Stomach (tissue), 4 donors: Measurements from ENCODE around the gene LSAMP.

Experiments
- POLR2A ChIP-seq, 4 donors: fragments of 450-650 bp; IDR thresholded peaks; one replicate each; pipeline ENCODE4 v1.6.1; 2016; ENCODE audit warnings: antibody characterized with exemption in 4 of 4, control low read depth in 2 of 4, mild to moderate bottlenecking in 1 of 4, moderate library complexity in 1 of 4
- POLR2AphosphoS5 ChIP-seq, 3 donors: sonication (generic); formaldehyde crosslinking; IDR thresholded peaks; one replicate each; pipeline ENCODE4 v1.6.1; 2016; ENCODE audit warnings: antibody characterized with exemption in 3 of 3

DNA sequence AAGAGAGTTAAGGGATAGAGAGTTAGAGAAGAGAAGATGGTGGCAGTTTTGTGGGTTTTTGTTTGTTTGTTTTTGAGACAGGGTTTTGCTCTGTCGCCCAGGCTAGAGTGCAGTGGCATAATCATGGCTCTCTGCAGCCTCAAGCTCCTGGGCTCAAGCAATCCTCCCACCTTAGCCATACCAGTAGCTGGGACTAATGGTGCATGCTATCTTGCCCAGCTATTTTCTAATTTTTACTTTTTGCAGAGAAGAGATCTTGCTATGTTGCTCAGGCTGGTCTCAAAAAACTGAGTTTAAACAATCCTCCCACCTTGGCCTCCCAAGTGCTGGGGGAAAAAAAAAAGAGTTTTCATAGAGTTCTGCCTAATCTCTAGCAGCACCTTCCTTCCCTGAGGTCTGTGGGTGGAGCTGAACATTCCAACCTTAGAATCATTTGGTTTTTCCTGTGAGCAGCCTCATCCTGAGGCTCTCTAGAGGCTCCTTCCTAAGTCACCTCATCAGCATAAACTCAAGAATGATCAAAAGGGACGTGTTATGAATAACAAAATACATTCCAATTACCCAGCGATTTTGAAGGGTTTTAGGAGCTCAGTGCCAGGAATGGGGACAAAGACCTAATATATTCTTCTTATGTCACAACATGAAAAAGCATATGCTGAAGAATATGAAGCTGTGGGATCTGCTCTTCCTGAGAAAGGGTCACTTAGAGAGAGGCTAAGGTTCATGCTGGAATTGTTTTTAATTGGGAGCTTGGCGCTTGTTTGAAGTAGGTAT, 180.6 kb downstream of the LSAMP start:
- no peak for TF ChIP-seq POLR2A (IDR thresholded peaks at IDR 0.05)
- no peak for TF ChIP-seq POLR2AphosphoS5 (IDR thresholded peaks at IDR 0.05)
